Measurements from ENCODE around the gene MYO16. TPM values are rescaled to one million over a fixed set of nuclear protein-coding genes. Genes with fewer than 3 reads are reported as not detected.

Gene MYO16
- total RNA-seq, 1 donor: not detected

GRCh38 chr13:108667205-108667604 lies 37.8 kb downstream of the MYO16 start:
- H3K27me3 ChIP-seq (ENCODE audit: insufficient read depth, low read length): no peaks in the 10 kb centered on the region
- H2AFZ ChIP-seq (ENCODE audit: low read length): no peak overlapping the region
- TF ChIP-seq CTCF (IDR thresholded peaks at IDR 0.05; ENCODE audit: extremely low read depth, low read depth, low read length): no peak

GRCh38 chr13:108669381-108669780 lies 40.0 kb downstream of the MYO16 start:
- no peaks in the 10 kb centered on the region for H4K20me1 ChIP-seq (ENCODE audit: insufficient read depth, low read length)
- H3K79me2 ChIP-seq (ENCODE audit: insufficient read depth, low read length): no peaks in the 10 kb centered on the region
- H3K4me3 ChIP-seq (ENCODE audit: insufficient read depth, low read length): no peak overlapping the region
- no peaks in the 10 kb centered on the region for H3K36me3 ChIP-seq (ENCODE audit: insufficient read depth, low read length)
- H3K27ac ChIP-seq (ENCODE audit: low read depth, low read length): no peak overlapping the region
- peaks cover 5% of the 10 kb centered on the region for H3K9me3 ChIP-seq (ENCODE audit: low read depth, low read length)
- H3K27me3 ChIP-seq (ENCODE audit: insufficient read depth, low read length): no peaks in the 10 kb centered on the region
- H3K4me1 ChIP-seq (ENCODE audit: insufficient read depth, low read length): no peaks in the 10 kb centered on the region
- DNase-seq (ENCODE audit: insufficient read length, low spot score, missing footprints): no peak
- H2AFZ ChIP-seq (ENCODE audit: low read length): no peak overlapping the region
- no peak overlapping the region for H3K4me2 ChIP-seq (ENCODE audit: insufficient read depth, low read length)
- no peak for TF ChIP-seq CTCF (IDR thresholded peaks at IDR 0.05; ENCODE audit: extremely low read depth, low read depth, low read length)

More at GRCh38 chr13:108667205-108667604, 37.8 kb downstream of the MYO16 start:
- no peaks in the 10 kb centered on the region for H3K4me1 ChIP-seq (ENCODE audit: insufficient read depth, low read length)
- H3K79me2 ChIP-seq (ENCODE audit: insufficient read depth, low read length): no peaks in the 10 kb centered on the region
- no peak for DNase-seq (ENCODE audit: insufficient read length, low spot score, missing footprints)
- H3K4me2 ChIP-seq (ENCODE audit: insufficient read depth, low read length): no peak overlapping the region
- H4K20me1 ChIP-seq (ENCODE audit: insufficient read depth, low read length): no peaks in the 10 kb centered on the region
- no peaks in the 10 kb centered on the region for H3K36me3 ChIP-seq (ENCODE audit: insufficient read depth, low read length)
- no peak overlapping the region for H3K4me3 ChIP-seq (ENCODE audit: insufficient read depth, low read length)
- H3K9me3 ChIP-seq (ENCODE audit: low read depth, low read length): peaks cover 5% of the 10 kb centered on the region
- H3K27ac ChIP-seq (ENCODE audit: low read depth, low read length): no peak overlapping the region

GRCh38 chr13:108674346-108674745 lies 44.9 kb downstream of the MYO16 start:
- TF ChIP-seq CTCF (IDR thresholded peaks at IDR 0.05; ENCODE audit: extremely low read depth, low read depth, low read length): no peak
- H2AFZ ChIP-seq (ENCODE audit: low read length): no peak overlapping the region
- H3K4me3 ChIP-seq (ENCODE audit: insufficient read depth, low read length): no peak overlapping the region
- H3K4me2 ChIP-seq (ENCODE audit: insufficient read depth, low read length): no peak overlapping the region
- H3K79me2 ChIP-seq (ENCODE audit: insufficient read depth, low read length): no peaks in the 10 kb centered on the region
- peaks cover 2% of the 10 kb centered on the region for H3K9me3 ChIP-seq (ENCODE audit: low read depth, low read length)
- no peaks in the 10 kb centered on the region for H4K20me1 ChIP-seq (ENCODE audit: insufficient read depth, low read length)
- no peaks in the 10 kb centered on the region for H3K4me1 ChIP-seq (ENCODE audit: insufficient read depth, low read length)
- no peaks in the 10 kb centered on the region for H3K36me3 ChIP-seq (ENCODE audit: insufficient read depth, low read length)
- no peak for DNase-seq (ENCODE audit: insufficient read length, low spot score, missing footprints)
- no peak overlapping the region for H3K27ac ChIP-seq (ENCODE audit: low read depth, low read length)
- no peaks in the 10 kb centered on the region for H3K27me3 ChIP-seq (ENCODE audit: insufficient read depth, low read length)

GRCh38 chr13:108674771-108675170 lies 45.4 kb downstream of the MYO16 start:
- TF ChIP-seq CTCF (IDR thresholded peaks at IDR 0.05; ENCODE audit: extremely low read depth, low read depth, low read length): no peak
- Histone ChIP-seq H3K27me3 (ENCODE audit: insufficient read depth, low read length) (no peaks in the 10 kb centered on the region), H2AFZ (ENCODE audit: low read length) (no peak overlapping the region), H3K27ac (ENCODE audit: low read depth, low read length) (no peak overlapping the region), H3K79me2 (ENCODE audit: insufficient read depth, low read length) (no peaks in the 10 kb centered on the region), H3K9me3 (ENCODE audit: low read depth, low read length) (peaks cover 2% of the 10 kb centered on the region), H3K4me3 (ENCODE audit: insufficient read depth, low read length) (no peak overlapping the region), H3K4me2 (ENCODE audit: insufficient read depth, low read length) (no peak overlapping the region), H3K36me3 (ENCODE audit: insufficient read depth, low read length) (no peaks in the 10 kb centered on the region), H4K20me1 (ENCODE audit: insufficient read depth, low read length) (no peaks in the 10 kb centered on the region), H3K4me1 (ENCODE audit: insufficient read depth, low read length) (no peaks in the 10 kb centered on the region)
- DNase-seq (ENCODE audit: insufficient read length, low spot score, missing footprints): no peak

Measured in osteoblast (primary cell).